GM19395 (cell line): ENCODE results near the gene ETFA.
"Not testable (repeated sequence)": the region's sequence is repeated elsewhere in the genome, so short reads cannot be mapped to it uniquely, and the experiment has no call there.

Experiments
- ATAC-seq: cut with Tn5 transposase; IDR thresholded peaks from one replicate; pipeline ENCODE4 v1.9.1; 2021; ENCODE audit warnings: mild to moderate bottlenecking, moderate library complexity; ENCODE audit not compliant: unreplicated experiment

Gene ETFA

DNA sequence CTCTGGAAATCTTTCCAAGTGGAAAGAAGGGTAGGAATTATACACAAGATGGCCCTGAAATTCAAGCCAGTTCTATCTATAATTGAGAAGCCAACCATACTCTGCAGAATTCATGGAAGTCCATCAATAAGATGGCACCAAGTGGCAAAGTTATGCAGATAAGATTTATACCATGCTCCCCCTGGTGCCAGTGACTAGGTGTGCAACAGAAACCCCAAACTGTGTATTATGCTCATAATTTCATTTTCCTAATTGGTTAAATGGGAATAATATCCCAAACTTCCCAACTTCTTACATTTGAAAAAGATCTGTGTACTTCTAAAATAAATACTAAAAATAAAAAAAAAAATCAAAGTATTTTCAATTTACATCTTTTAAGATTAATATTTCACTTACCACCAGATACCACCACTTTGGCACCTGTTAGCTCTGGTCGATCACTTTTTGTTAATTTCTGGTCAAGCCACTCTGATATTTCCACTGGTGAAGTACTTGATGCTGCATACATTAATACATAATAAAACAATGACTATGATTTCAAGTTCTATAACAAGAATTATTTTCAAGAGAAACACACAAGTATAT lies 25.9 kb downstream of the ETFA start:
- ATAC-seq = no peak

DNA sequence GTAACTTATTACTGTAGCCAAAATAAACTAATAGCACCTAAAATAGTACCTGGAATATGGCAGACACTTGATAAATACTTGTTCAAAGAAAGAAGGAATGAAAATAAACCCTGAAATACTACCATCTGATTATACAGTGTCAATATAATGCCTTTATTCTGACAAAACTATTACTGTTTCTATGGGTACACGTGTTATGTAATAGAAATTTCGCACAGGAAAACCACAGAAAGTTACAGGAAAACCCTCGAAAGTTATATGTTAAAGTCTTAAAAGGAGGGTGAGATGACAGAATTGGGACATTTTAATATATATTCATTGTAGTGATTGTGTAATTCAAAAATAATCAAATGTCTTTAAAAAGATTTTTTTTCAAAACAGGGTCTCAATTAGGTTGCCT lies 28.8 kb downstream of the ETFA start:
- no peak for ATAC-seq

DNA sequence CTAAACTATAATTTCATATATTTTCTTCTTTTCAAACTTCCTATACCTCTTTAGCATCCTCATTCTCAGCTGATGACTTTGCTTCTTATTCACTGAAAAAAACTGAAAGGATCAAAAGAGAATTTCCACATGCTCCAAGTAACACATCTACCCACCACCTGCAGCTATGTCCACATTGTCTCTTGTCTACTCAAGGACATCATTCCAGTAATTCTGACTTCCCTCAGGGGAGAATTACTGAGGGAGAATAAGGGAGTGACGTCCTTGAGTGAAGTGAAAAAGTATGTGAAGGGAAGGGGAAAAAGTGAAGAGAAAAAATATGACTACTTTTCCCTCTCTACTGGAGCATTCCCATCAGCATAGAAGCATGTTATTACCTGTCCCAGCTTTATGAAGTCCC lies 32.6 kb downstream of the ETFA start:
- no peak for ATAC-seq

DNA sequence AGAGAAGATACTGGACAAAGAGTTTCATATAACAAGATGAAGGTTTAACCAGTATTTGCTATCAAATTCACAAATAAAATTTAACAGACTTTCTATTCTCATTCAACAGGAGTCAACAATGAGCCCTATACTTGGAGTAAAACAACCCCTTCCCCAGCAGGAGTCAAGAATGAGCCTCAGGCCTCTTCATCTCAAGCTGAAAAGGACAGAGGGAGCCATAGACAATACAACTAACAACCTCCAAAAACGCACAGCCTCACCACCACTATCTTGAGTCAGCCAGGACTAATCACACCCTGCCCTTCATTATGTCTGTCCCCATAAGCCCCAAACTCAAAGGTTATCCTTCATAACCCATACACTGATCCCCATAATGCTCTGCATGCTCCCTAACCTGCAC lies 36.4 kb downstream of the ETFA start:
- ATAC-seq = no peak

DNA sequence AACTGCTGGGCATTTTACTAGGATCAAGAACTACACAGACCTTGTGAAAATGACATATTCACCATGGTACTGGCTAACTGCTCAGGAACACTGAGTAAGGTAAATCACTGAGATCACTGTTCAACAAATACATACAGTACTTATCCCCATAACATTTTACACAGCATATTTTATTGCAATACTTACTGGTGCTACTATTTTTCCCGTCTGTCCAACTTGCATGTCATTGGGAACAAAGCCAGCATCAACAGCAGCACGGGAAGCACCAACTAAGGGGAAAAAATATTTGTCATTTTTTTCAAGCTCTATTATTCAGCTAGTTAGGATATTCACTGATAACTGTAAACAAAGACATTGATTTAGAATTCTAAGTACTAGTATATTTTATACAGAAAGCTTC lies 37.0 kb downstream of the ETFA start:
- ATAC-seq = no peak

DNA sequence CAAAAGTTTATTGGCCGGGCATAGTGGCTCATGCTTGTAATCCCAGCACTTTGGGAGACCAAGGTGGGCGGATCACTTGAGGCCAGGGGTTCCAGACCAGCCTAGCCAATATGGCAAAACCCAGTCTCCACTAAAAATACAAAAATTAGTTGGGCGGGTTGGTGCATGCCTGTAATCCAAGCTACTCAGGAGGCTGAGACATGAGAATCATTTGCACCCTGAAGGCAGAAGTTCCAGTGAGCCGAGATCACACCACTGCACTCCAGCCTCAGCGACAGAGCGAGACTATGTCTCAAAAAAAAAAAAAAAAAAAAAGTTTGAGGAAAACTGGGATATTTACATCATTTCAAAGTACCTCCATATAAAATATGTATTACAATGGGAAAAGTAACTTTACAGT lies 40.4 kb downstream of the ETFA start:
- no peak for ATAC-seq

DNA sequence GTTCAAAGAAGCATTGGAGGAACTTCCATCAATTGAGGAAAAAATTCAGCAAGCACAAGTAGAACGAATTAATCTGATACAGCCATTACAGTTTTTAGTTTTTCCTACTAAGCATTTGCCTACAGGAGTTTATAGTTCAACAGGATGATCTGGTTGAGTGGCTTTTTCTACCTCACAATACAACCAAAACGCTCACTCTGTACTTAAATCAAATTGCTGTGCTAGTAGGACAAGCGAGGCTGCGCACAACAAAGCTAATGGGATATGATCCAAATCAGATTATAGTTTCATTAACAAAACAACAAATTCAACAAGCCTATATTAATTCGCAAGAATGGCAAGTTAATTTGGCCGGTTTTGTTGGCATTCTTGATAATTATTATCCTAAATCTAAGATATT lies 44.2 kb downstream of the ETFA start:
- no peak for ATAC-seq

DNA sequence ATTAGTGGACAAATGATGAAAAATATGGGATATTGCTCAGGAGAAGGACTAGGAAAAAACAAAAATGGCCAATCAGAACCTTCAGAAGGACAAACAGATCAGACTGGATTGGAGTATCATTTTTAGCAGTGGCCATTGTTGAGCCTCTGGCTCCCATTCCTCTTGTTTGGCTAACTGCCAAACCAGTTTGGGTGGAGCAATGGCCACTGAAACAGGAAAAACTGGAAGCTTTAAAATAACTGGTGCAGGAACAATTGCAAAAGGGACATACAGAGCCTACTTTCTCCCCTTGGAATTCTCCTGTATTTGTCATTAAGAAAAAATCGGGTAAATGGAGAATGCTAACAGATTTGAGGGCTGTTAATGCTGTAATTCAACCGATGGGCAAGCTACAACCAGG lies 45.5 kb downstream of the ETFA start:
- not testable (repeated sequence) for ATAC-seq

DNA sequence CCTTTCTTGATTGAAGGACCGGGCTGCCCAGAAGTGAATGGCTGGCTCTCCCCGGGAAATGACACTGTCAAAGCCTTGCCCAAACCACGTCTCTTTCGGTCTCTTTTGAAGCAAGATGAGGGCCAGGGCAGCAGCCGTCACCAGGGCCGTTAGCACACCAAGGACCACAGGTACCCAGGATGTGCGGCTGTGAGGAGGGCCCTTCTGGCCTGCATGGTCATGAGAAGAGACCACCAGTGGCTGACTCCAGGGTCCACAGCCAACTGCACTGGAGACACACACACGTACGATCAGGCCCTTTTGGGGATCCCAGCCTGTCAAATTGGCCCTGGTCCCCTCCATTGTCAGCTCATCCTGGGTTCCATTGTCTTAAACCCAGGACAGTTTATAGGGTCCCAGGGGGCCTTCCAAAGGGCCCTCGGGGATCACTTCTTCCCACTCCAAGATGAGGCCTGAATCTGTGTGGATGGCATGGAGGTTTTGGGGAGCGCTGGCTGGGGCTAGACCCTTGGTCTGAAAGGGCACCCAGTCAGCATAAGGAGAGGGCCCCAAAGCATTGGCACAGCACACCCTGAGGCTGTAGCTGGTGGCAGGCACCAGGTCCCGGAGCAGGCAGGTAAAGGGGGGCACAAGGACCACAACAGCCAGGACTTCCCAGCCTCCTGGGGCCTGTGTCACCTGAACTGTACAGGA lies 50.9 kb downstream of the ETFA start:
- ATAC-seq = no peak

DNA sequence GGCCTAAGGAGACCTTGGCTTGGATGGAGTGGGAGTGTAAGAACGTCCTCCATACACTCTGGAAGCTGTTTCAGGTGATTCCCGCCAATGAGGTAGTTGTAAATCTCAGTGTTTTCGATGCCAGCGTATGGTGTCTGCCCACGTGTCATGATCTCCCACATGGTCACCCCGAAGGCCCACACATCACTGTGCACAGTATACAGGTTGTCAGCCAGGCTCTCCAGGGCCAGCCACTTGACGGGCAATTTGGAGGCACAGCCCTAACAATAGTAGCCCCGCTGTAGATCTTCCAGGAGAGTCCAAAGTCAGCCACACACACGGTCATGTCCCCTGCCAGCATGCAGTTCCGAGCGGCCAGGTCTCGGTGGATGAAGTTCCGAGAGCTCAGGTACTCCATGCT lies 51.9 kb downstream of the ETFA start:
- ATAC-seq = no peak

DNA sequence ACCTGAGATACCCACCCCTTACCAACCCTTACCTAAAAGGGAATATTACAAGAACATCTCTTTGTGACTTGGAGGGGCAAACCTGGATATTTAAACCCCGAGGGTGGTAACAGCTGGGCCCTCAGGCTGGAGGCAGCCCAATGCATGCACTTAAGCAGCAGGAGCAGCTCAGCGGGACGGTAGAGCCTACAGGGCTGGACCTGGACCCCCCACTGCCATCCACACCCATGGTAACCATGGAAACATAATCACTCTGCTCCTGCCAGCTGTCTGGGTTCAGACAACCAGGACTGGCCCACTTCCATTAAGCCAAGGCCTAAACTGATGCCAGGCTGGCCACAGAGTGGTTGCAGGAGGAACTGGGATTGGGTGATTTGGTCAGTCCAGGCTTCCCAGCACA lies 52.8 kb downstream of the ETFA start:
- ATAC-seq = no peak

DNA sequence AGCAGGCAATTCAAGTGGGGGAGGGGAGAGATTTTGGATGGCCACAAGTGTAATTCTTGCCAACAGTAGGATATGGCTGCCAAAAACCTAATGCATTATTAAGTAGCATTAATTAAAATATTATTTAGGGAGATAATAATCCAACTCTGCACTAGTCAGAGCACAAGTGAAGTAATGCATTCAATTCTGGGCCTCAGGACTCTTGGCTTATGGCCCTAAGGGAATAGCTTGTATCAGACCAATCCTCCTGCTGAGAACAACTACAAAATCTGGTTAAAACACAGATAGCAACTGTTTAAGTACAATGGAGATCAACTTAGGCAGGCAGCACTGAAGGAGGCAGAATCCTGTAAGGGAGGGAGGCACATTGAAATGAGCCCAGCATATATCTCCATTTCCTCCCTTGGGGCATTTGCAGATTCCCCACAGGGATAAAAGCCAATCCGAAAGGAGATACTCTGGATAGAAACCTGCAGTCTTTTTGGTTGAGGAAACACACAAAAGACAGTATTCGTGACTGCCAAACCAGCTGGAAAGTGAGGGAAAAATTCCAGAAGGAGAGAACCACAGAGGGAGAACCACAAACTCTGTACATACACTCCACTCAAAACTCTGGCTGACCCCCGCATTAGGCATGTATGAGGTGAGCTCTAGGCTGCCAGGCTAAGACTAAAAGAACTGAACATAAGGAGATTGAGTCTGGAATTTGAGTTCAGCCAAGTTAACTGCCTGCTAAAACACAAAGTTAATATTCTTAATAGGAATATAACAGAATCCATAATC lies 57.4 kb downstream of the ETFA start:
- no peak for ATAC-seq

DNA sequence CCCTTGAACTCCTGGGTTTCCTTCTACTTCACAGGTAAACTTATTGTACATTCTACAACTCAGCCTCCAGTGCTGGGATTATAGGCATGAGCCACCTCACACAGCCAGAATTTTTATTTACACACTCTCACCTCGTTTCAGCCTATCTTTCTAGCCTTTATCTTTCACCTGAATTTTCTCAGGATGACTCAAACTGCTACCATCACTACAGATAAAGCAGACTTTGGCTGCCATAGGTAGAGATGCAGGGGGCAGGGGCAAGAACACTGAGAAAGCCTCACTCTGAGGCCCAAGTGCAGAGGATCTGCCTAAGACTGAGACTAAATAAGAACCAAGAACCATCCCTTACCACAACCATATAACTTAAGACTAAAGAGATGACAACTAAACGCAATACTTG lies 59.0 kb downstream of the ETFA start:
- ATAC-seq = no peak

DNA sequence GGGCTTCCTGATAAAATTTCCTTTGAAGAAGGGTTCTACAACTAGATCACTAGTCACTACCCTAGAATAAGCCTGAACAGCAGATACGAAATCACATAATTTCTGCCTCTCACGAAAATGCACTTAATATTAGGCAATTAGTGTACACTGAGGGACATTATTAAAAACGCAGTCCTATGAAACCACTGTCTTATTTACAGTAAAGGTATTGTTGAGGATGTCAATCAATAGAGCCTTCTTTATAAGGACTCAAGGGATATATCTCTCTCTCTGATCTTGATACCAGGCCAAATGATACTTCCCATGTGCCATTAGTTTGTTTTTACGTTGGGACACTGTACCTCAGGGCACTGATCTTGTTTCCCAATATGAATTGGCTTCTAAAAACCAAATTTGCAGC lies 59.6 kb downstream of the ETFA start:
- ATAC-seq = no peak

DNA sequence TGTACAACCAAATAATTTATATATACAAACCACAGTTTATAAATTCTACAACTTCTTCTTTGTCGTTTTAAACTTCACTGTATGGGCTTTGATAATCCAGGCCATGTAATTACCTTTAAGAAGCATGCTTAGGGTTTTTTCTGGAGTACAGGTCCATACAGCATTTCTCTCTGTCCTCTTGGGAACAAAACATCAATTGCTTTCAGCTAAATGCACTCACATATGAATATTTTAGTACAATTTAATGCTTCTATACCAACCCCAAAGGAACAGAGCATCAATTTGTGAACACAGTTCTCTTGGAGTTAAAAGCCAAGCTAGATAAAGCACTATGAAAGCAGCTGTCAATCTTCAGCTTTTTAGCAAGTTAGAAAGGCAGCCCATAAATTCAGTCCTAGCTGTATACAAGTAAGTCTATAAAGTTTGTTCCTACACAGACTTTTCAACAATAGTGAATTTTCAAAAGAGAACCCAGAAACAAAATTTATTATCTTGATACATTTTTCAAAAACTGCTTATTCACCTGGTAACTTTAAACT lies 66.1 kb downstream of the ETFA start:
- no peak for ATAC-seq

DNA sequence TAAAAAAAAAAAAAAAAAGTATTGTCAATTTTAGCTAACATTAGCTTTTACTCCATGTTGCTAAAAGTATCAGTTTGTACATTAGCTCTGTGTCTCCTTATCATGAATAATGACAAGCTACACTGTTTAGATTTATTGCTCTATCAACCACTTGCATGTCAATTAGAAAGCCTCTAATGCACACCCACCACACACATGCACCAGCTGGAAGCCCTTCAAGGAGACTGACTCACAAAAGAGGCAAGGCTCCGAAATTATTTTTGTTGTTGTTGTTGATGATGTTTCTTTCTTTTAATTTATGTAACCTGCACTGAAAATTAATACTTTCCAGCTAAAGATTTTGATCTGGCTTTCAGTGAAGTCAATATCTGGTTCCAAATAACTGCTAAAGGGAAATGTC lies 71.5 kb downstream of the ETFA start:
- no peak for ATAC-seq

DNA sequence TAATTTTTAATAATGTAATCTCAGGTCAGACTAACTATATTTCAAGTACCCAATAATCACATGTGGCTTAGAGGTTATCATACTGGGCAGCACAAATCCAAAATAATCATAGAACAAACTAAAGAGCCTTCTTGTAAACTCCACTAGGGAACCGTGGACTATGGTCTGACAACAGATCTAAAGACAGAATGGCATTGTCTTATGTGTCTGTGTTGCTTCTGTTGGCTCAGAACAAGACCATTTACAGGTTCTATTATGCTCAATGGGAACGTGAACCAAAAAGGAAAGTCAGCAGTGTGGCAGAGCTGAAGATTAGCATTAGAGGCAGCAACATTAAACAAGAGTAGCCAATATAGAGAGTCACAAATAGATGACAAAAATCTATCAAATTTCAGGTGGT lies 74.9 kb downstream of the ETFA start:
- no peak for ATAC-seq

DNA sequence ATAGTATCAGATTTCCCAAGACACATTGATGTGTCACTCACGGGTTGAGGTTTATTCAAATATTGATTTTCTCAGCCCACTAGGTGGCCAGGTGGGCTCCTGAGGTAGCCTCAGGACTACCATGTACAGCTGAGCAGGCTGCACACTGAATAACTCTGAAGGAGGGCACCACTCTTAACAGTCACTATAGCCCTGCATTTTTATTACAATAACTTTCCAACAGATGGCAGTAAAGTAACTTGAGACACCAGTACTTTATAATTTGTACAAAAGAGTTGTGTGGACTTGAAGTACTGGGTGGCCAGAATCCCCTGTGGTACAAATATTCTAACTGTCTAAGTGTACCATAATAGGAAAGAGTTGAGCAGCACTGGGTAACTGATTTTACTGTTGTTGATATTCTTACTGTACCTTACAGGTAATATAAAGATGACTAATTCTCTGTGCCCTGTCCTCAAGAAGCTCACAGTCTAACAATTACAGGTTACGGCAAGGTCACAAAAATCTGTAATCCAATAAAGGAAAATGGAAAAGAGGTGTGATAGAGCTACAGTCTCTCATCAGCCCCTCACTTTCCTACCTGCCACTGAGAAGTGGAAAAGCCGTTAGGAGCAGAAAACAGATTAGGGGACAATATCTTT lies 76.0 kb downstream of the ETFA start:
- ATAC-seq = no peak

DNA sequence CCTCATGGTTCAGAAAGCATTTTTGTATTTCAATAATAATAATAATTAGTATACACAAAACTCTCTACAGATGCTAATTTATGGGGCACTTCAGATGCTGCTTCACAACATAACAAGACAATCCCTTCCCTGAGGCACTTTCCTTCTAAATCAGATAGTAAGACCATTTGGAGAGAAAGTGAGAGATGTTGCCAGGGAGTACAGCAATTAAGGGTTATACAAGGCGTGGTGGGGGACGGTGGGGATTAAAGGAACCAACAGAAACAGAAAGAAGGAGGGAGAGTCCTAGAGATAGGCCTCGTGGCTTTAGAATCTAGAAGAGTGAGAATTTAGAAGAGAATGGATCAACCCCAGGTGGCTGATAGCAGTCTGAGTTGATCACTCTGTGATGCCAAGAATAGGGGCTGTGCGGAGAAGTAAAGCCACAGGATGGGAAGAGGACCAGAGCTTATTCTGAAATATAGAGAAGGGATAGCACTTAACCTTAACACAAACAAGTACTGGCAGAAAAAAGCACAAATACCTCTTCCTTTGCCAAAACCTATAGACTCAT lies 76.9 kb downstream of the ETFA start:
- no peak for ATAC-seq

DNA sequence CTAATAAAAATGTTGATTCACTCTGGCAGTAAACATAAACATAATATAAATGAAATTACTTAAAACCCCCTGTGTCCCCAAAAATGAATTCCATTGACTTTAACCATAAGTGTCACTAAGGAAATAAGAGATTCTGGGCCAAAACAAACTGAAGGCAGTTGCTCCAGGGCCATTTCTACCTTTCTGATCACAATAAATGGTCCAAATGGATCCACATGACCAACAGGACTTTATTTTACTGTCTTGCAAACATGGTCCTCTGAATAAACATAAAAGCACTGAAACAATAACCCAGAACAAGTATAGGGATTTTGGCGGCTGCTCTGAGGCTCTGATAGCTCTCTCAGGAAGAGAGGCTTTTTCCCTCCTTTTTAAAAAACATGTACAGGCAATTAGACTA lies 77.3 kb downstream of the ETFA start:
- no peak for ATAC-seq

DNA sequence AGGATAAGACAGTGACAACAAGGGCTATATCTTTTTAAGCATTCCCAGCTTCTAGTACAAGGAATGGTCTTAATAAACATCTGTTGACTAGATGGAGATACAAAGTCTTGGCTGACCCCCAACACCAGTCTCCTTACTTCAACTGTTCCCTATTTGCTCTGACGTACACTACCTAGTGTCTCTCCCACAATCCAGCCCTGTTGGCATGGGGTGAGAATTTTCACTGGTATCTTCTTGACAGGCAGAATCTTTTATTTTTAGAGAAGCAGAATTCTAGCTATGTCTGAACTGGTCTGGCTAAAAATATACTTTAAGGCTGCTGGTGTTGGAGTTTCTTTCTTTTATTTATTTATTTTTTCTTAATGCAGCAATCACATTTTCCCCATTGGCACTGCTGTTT lies 82.0 kb downstream of the ETFA start:
- no peak for ATAC-seq
